Activated naive CD8-positive, alpha-beta T cell (primary cell): Measurements from ENCODE around the gene UBB.
"Not testable (repeated sequence)": the region's sequence is repeated elsewhere in the genome, so short reads cannot be mapped to it uniquely, and the experiment has no call there.

Source experiments
- H3K27ac Mint-ChIP-seq: one replicate; pipeline ENCODE4 v1.8.0; 2021; ENCODE audit warnings: mixed read lengths
- H3K27me3 Mint-ChIP-seq: one replicate; pipeline ENCODE4 v1.8.0; 2021; ENCODE audit warnings: mixed read lengths
- H3K36me3 Mint-ChIP-seq: one replicate; pipeline ENCODE4 v1.8.0; 2021; ENCODE audit warnings: mixed read lengths
- H3K4me1 Mint-ChIP-seq: one replicate; pipeline ENCODE4 v1.8.0; 2021; ENCODE audit warnings: low read depth, mixed read lengths
- H3K4me3 Mint-ChIP-seq: one replicate; pipeline ENCODE4 v1.8.0; 2021; ENCODE audit warnings: mild to moderate bottlenecking, mixed read lengths
- H3K9me3 Mint-ChIP-seq: one replicate; pipeline ENCODE4 v1.8.0; 2021; ENCODE audit warnings: low read depth, mixed read lengths

Gene UBB

GRCh38 chr17:16391451-16391850 is 10.6 kb downstream of the UBB start:
- Mint-ChIP-seq H3K4me3 (no peak overlapping the region), H3K9me3 (no peaks in the 10 kb centered on the region), H3K27me3 (peaks cover 2% of the 10 kb centered on the region), H3K27ac (no peak overlapping the region), H3K36me3 (no peaks in the 10 kb centered on the region), H3K4me1 (peaks cover 7% of the 10 kb centered on the region)

- H3K9me3 Mint-ChIP-seq = not testable (repeated sequence)
Observed at GRCh38 chr17:16392491-16392890, 11.6 kb downstream of the UBB start.

GRCh38 chr17:16395887-16396286 is 15.0 kb downstream of the UBB start:
- not testable (repeated sequence) for H3K27me3 Mint-ChIP-seq, H3K4me3 Mint-ChIP-seq, H3K9me3 Mint-ChIP-seq, H3K36me3 Mint-ChIP-seq, H3K27ac Mint-ChIP-seq, H3K4me1 Mint-ChIP-seq

More at GRCh38 chr17:16392491-16392890, 11.6 kb downstream of the UBB start:
- not testable (repeated sequence) for H3K36me3 Mint-ChIP-seq, H3K4me3 Mint-ChIP-seq, H3K4me1 Mint-ChIP-seq, H3K27me3 Mint-ChIP-seq, H3K27ac Mint-ChIP-seq

GRCh38 chr17:16396693-16397092 is 15.8 kb downstream of the UBB start:
- H3K36me3 Mint-ChIP-seq, H3K27me3 Mint-ChIP-seq, H3K9me3 Mint-ChIP-seq, H3K4me1 Mint-ChIP-seq, H3K4me3 Mint-ChIP-seq, H3K27ac Mint-ChIP-seq: not testable (repeated sequence)

DNA sequence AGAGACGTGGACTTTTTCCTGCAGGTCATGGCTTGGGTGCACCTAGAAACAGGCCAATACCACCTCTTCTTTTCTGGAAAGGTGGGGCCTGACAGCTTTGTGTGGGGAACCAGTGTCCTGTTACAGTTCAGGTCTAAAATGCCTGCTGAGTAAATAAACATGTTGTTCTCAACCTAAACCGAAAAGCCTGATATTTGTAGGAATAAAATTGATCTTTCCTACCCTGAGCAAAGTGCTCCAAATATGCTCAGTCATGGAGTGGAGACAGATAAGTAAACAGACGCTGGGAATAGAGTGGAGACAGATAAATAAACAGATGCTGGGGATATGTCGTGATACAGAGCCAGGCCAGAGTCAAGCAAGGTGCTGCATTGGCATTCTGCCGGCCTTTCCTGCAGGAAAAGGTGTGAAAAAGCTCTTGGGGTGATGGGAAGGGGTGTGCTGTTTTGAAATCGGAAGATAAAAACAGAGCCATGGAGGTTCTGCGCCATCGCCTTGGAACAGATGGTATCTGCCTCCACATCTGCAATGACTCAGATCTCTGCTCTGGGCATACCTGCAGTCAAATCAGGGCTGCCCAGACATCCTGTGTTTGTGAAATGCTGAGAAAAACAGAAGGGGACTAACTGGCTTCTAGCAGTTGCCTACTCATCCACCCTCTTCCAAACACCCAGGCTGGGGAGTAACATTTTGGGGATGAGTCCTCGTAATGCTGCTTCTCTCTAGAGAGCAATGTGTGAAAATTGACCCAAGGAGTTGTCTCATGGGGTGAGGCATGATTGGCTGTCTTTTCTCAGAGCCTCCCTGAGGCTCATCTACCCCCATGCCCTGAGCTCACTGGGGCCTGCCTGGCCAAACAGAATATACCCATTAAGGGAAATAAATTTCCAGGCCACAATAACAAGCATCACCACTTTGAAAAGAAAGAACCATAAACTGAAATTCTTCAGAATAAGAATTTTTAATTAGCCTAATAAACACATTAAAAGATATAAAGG is 17.7 kb downstream of the UBB start:
- H3K27me3 Mint-ChIP-seq = peaks cover 2% of the 10 kb centered on the region
- no peak overlapping the region for H3K4me3 Mint-ChIP-seq
- H3K36me3 Mint-ChIP-seq = no peaks in the 10 kb centered on the region
- no peaks in the 10 kb centered on the region for H3K9me3 Mint-ChIP-seq
- H3K27ac Mint-ChIP-seq = no peak overlapping the region
- peaks cover 5% of the 10 kb centered on the region for H3K4me1 Mint-ChIP-seq

DNA sequence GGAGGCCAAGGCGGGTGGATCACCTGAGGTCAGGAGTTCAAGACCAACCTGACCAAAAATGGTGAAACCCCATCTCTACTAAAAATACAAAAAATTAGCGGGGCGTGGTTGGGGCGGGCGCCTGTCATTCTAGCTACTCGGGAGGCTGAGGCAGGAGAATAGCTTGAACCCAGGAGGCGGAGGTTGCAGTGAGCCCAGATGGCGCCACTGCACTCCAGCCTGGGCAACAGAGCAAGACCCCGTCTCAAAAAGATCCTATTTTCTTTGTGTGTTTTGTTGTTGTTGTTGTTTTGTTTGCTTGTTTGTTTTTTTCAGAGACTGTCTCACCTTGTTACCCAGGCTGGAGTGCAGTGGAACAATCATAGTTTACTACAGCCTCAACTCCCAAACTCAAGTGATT is 23.0 kb downstream of the UBB start:
- not testable (repeated sequence) for H3K36me3 Mint-ChIP-seq, H3K9me3 Mint-ChIP-seq, H3K27ac Mint-ChIP-seq

GRCh38 chr17:16406742-16407674 is 26.1 kb downstream of the UBB start:
- Mint-ChIP-seq H3K4me1 (peaks cover 1% of the 10 kb centered on the region), H3K36me3 (no peaks in the 10 kb centered on the region), H3K27me3 (peaks cover 3% of the 10 kb centered on the region), H3K4me3 (peak overlapping the region; percentile 42), H3K27ac (no peak overlapping the region), H3K9me3 (no peaks in the 10 kb centered on the region)

More for the DNA sequence above, 23.0 kb downstream of the UBB start:
- H3K27me3 Mint-ChIP-seq, H3K4me3 Mint-ChIP-seq, H3K4me1 Mint-ChIP-seq: not testable (repeated sequence)

DNA sequence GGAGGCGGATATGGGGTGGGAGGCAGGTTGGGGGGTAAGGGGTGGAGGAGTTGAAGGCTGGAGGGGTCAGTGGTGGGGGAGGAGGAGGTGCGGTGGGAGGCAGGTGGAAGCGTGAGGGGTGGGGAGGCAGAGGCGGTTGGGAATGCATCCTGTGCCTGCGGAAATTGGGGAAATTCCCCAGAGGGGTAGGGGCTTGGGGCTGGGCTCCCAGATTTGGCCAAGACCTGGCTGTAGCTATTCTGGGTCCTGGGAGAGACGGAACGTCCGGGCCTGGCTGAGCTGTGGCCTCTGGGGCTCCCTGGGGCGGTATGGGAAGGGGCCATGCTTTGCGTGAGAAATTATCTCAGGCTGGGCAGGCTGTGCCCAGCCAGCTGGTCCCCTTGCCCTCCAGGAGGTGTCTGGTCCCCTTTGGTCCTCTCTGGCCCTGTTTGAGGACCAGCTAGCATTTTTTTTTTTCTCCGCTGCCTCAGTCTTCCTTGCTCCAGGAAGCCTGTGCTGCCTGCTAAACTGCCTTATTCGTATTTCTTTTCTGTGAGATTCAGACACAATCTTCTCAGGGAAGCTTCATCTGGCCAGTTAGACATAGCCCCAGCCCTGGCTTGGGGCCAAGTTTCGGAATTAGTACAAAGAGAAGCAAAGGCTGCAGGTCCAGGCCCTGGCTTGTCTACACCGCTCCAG is 27.2 kb downstream of the UBB start:
- H3K4me1 Mint-ChIP-seq = peaks cover 3% of the 10 kb centered on the region
- no peaks in the 10 kb centered on the region for H3K36me3 Mint-ChIP-seq
- H3K27me3 Mint-ChIP-seq = peaks cover 3% of the 10 kb centered on the region
- H3K4me3 Mint-ChIP-seq = peak overlapping the region; percentile 44
- H3K27ac Mint-ChIP-seq = no peak overlapping the region
- no peaks in the 10 kb centered on the region for H3K9me3 Mint-ChIP-seq

- no peaks in the 10 kb centered on the region for H3K27me3 Mint-ChIP-seq
- peaks cover 44% of the 10 kb centered on the region for H3K4me1 Mint-ChIP-seq
- peak within 1 kb of the TSS; percentile 99 for H3K27ac Mint-ChIP-seq
- H3K9me3 Mint-ChIP-seq = no peaks in the 10 kb centered on the region
- H3K36me3 Mint-ChIP-seq = peaks cover 2% of the 10 kb centered on the region
- H3K4me3 Mint-ChIP-seq = peak within 1 kb of the TSS; percentile 98
Observed at GRCh38 chr17:16415031-16415924, 34.4 kb downstream of the UBB start, which contains the start of gene TRPV2. Gene TRPV2 (plus strand): TSS chr17:16415571. CDS start chr17:16417669, 2,098 bp downstream.

DNA sequence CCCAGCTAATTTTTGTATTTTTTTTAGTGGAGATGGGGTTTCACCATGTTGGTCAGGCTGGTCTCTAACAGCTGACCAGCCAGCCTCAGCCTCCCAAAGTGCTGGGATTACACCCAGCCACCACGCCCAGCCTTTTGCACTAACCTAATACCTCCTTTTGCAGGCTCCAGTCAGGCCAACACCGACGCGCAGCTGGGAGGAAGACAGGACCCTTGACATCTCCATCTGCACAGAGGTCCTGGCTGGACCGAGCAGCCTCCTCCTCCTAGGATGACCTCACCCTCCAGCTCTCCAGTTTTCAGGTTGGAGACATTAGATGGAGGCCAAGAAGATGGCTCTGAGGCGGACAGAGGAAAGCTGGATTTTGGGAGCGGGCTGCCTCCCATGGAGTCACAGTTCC is 36.5 kb downstream of the UBB start:
- Mint-ChIP-seq H3K9me3 (no peaks in the 10 kb centered on the region), H3K36me3 (peaks cover 4% of the 10 kb centered on the region), H3K4me1 (peaks cover 52% of the 10 kb centered on the region), H3K4me3 (peak overlapping the region; percentile 20), H3K27me3 (no peaks in the 10 kb centered on the region), H3K27ac (peak overlapping the region; percentile 99)

GRCh38 chr17:16417896-16418684 is 37.2 kb downstream of the UBB start:
- Mint-ChIP-seq H3K36me3 (peaks cover 4% of the 10 kb centered on the region), H3K27ac (peak overlapping the region; percentile 92), H3K9me3 (no peaks in the 10 kb centered on the region), H3K27me3 (no peaks in the 10 kb centered on the region), H3K4me1 (peaks cover 50% of the 10 kb centered on the region), H3K4me3 (peak overlapping the region; percentile 75)

- Mint-ChIP-seq H3K4me1 (peaks cover 50% of the 10 kb centered on the region), H3K36me3 (peaks cover 4% of the 10 kb centered on the region), H3K4me3 (peak overlapping the region; percentile 75)
Observed at GRCh38 chr17:16418685-16419068, 37.8 kb downstream of the UBB start.

More at GRCh38 chr17:16418685-16419068, 37.8 kb downstream of the UBB start:
- peak overlapping the region; percentile 92 for H3K27ac Mint-ChIP-seq
- no peaks in the 10 kb centered on the region for H3K9me3 Mint-ChIP-seq
- no peaks in the 10 kb centered on the region for H3K27me3 Mint-ChIP-seq
